Activated CD8-positive, alpha-beta T cell treated with anti-CD3 and anti-CD28 coated beads for 36 hours (primary cell): ENCODE results near the gene PCMTD2. TPM values are rescaled to one million over a fixed set of nuclear protein-coding genes. Genes with fewer than 3 reads are reported as not detected.
"Not testable (repeated sequence)": the region's sequence is repeated elsewhere in the genome, so short reads cannot be mapped to it uniquely, and the experiment has no call there.

Source experiments
- ATAC-seq: fragments of 200-7000 bp; cut with Tn5 transposase; one replicate; pipeline ENCODE4 v1.10.0; 2021; ENCODE audit warnings: mild to moderate bottlenecking, moderate library complexity
- CTCF ChIA-PET: fragments of 350-600 bp; sonication (Branson Sonifier 250); formaldehyde crosslinking; loops from one replicate; lab custom pipeline; 2021; ENCODE audit warnings: antibody characterized with exemption; lab: Charles Lee
- POLR2A ChIA-PET: fragments of 350-600 bp; sonication (Branson Sonifier 250); formaldehyde crosslinking; loops from one replicate; lab custom pipeline; 2021; ENCODE audit warnings: antibody characterized with exemption; lab: Charles Lee
- DNase-seq: peaks from one replicate; pipeline ENCODE4 v3.0.0-alpha.2; 2020
- H3K27ac Mint-ChIP-seq: one replicate; pipeline ENCODE4 v1.8.0; 2021; ENCODE audit warnings: mild to moderate bottlenecking, mixed read lengths
- H3K27me3 Mint-ChIP-seq: one replicate; pipeline ENCODE4 v1.8.0; 2021; ENCODE audit warnings: mixed read lengths
- H3K36me3 Mint-ChIP-seq: one replicate; pipeline ENCODE4 v1.8.0; 2021; ENCODE audit warnings: low read depth, mixed read lengths
- H3K4me1 Mint-ChIP-seq: one replicate; pipeline ENCODE4 v1.8.0; 2021; ENCODE audit warnings: low read depth, mixed read lengths
- H3K4me3 Mint-ChIP-seq: one replicate; pipeline ENCODE4 v1.8.0; 2021; ENCODE audit warnings: mild to moderate bottlenecking, moderate library complexity, mixed read lengths
- H3K9me3 Mint-ChIP-seq: one replicate; pipeline ENCODE4 v1.8.0; 2021; ENCODE audit warnings: mixed read lengths
- CTCF ChIP-seq: fragments of 200-600 bp; IDR thresholded peaks from one replicate; pipeline ENCODE4 v1.8.0; 2022; ENCODE audit warnings: antibody characterized with exemption, mild to moderate bottlenecking
- intact Hi-C: fragments of 100-400 bp; cut with micrococcal nuclease; formaldehyde crosslinking; loops from one replicate; pipeline ENCODE4 v1.10.0; 2022
- total RNA-seq, 2 experiments: library from RNA; stranded (reverse); gene quantifications; one replicate each; pipeline ENCODE4 v1.2.3, GENCODE V29; 2021

PCMTD2 gene
- total RNA-seq, 2 experiments from 2014 or later: 26.0 to 28.6 TPM

GRCh38 chr20:64279826-64280459, 24.4 kb downstream of the PCMTD2 start:
- no peaks in the 10 kb centered on the region for H3K9me3 Mint-ChIP-seq
- CTCF ChIA-PET: interaction anchor here (0.9 kb wide), 1 partner anchor 23 kb away, joined by 4 read pairs; no protein-coding TSS in a partner anchor
- intact Hi-C loops: no loop called here
- peaks cover 17% of the 10 kb centered on the region for H3K4me1 Mint-ChIP-seq
- POLR2A ChIA-PET: no interaction called here
- peak; percentile 34 for ATAC-seq
- TF ChIP-seq CTCF: no peak
- DNase-seq: peak; percentile 25
- H3K27me3 Mint-ChIP-seq: no peaks in the 10 kb centered on the region
- no peak overlapping the region for H3K27ac Mint-ChIP-seq
- no peak overlapping the region for H3K4me3 Mint-ChIP-seq
- H3K36me3 Mint-ChIP-seq: peaks cover 2% of the 10 kb centered on the region

- H3K4me1 Mint-ChIP-seq: peaks cover 15% of the 10 kb centered on the region
- no peak overlapping the region for H3K27ac Mint-ChIP-seq
- no peak for DNase-seq
- no peaks in the 10 kb centered on the region for H3K36me3 Mint-ChIP-seq
- no peaks in the 10 kb centered on the region for H3K27me3 Mint-ChIP-seq
- no peak overlapping the region for H3K4me3 Mint-ChIP-seq
- intact Hi-C loops: no loop called here
- TF ChIP-seq CTCF: no peak
- no peak for ATAC-seq
- ChIA-PET CTCF (interaction anchor here (0.9 kb wide), 1 partner anchor 24 kb away, joined by 4 read pairs; no protein-coding TSS in a partner anchor), POLR2A (no interaction called here)
- H3K9me3 Mint-ChIP-seq: no peaks in the 10 kb centered on the region
Measured at GRCh38 chr20:64280460-64280843, 24.9 kb downstream of the PCMTD2 start.

- Mint-ChIP-seq H3K27ac (no peak overlapping the region), H3K4me3 (no peak overlapping the region), H3K27me3 (no peaks in the 10 kb centered on the region), H3K4me1 (peaks cover 15% of the 10 kb centered on the region), H3K36me3 (no peaks in the 10 kb centered on the region), H3K9me3 (no peaks in the 10 kb centered on the region)
- TF ChIP-seq CTCF: no peak
- ATAC-seq (no peak), DNase-seq (no peak)
- intact Hi-C loops: no loop called here
- POLR2A ChIA-PET: no interaction called here
- CTCF ChIA-PET: interaction anchor here (5.2 kb wide), 1 partner anchor 26 kb away, joined by 45 read pairs; the partner anchor contains the start of gene PCMTD2
Measured at GRCh38 chr20:64283646-64284045, 28.1 kb downstream of the PCMTD2 start.

GRCh38 chr20:64285579-64286446, 30.3 kb downstream of the PCMTD2 start:
- ATAC-seq: peak; percentile 91
- H3K36me3 Mint-ChIP-seq, POLR2A ChIA-PET, H3K4me1 Mint-ChIP-seq, H3K27me3 Mint-ChIP-seq, H3K27ac Mint-ChIP-seq, H3K9me3 Mint-ChIP-seq, H3K4me3 Mint-ChIP-seq, intact Hi-C loops: not testable (repeated sequence)
- peak; percentile 99 for DNase-seq
- TF ChIP-seq CTCF: peak; percentile 100
- CTCF ChIA-PET: interaction anchor here (0.9 to 5.2 kb wide), 10 partner anchors 10 to 789 kb away, joined by 3 to 45 read pairs (median 4); partner anchors contain the start of genes LKAAEAR1, PCMTD2 and TPD52L2

GRCh38 chr20:64286447-64287263, 31.1 kb downstream of the PCMTD2 start:
- H3K4me3 Mint-ChIP-seq, H3K27me3 Mint-ChIP-seq, ATAC-seq, intact Hi-C loops, H3K27ac Mint-ChIP-seq, H3K4me1 Mint-ChIP-seq, H3K36me3 Mint-ChIP-seq, H3K9me3 Mint-ChIP-seq, DNase-seq, POLR2A ChIA-PET: not testable (repeated sequence)
- CTCF ChIA-PET: interaction anchor here (0.9 to 5.2 kb wide), 10 partner anchors 11 to 790 kb away, joined by 3 to 45 read pairs (median 4); partner anchors contain the start of genes LKAAEAR1, PCMTD2 and TPD52L2

GRCh38 chr20:64287264-64287590, 31.7 kb downstream of the PCMTD2 start:
- ATAC-seq, intact Hi-C loops, CTCF ChIA-PET, H3K27ac Mint-ChIP-seq, H3K36me3 Mint-ChIP-seq, H3K9me3 Mint-ChIP-seq, H3K4me3 Mint-ChIP-seq, H3K27me3 Mint-ChIP-seq, H3K4me1 Mint-ChIP-seq, DNase-seq, POLR2A ChIA-PET: not testable (repeated sequence)

GRCh38 chr20:64292167-64292566, 36.6 kb downstream of the PCMTD2 start:
- H3K9me3 Mint-ChIP-seq, H3K27me3 Mint-ChIP-seq, intact Hi-C loops, ATAC-seq, H3K4me3 Mint-ChIP-seq, CTCF ChIA-PET, POLR2A ChIA-PET, H3K27ac Mint-ChIP-seq, H3K4me1 Mint-ChIP-seq, H3K36me3 Mint-ChIP-seq, DNase-seq: not testable (repeated sequence)
